ENCODE data around the gene DRC7. TPM values are rescaled to one million over a fixed set of nuclear protein-coding genes. Genes with fewer than 3 reads are reported as not detected.

Gene DRC7
- total and polyA plus RNA-seq, 2 experiments from 2014 or later, result not detected

- Histone ChIP-seq H2AFZ (no peak overlapping the region), H3K4me2 (ENCODE audit: unreplicated experiment) (no peak overlapping the region), H3F3A (ENCODE audit: insufficient read depth) (no peaks in the 10 kb centered on the region), H3K27me3 (replicated peaks; ENCODE audit: insufficient read depth) (peaks cover 9% of the 10 kb centered on the region), H4K20me1 (ENCODE audit: insufficient read depth) (no peaks in the 10 kb centered on the region), H3K79me2 (ENCODE audit: insufficient read depth) (no peaks in the 10 kb centered on the region), H3K9ac (no peak overlapping the region), H3K27ac (no peak overlapping the region), H3K9me2 (ENCODE audit: insufficient read depth) (no peaks in the 10 kb centered on the region), H3K4me1 (ENCODE audit: insufficient read depth) (no peaks in the 10 kb centered on the region), H3K9me3 (ENCODE audit: low read depth) (no peaks in the 10 kb centered on the region), H3K4me3 (no peak overlapping the region), H3K36me3 (ENCODE audit: low read depth) (no peaks in the 10 kb centered on the region)
- WGBS, 2 experiments (ENCODE audit: low coverage in 1 of 2, low lambda C conversion rate in 2 of 2, missing lambda C conversion rate in 2 of 2), result 62 to 79% methylated on average over 4 to 7 of the region's 7 CpGs
- TF ChIP-seq EZH2phosphoT487 (IDR thresholded peaks at IDR 0.05; ENCODE audit: insufficient read depth, low read depth), result no peak
- TF ChIP-seq EZH2 (IDR thresholded peaks at IDR 0.05; ENCODE audit: insufficient read depth, poor library complexity, severe bottlenecking), result no peak
- DNase-seq, result no peak
- in situ Hi-C loops (cut with MboI), result no loop called here
Observed at GRCh38 chr16:57679767-57680482, 14.7 kb upstream of the DRC7 start.

GRCh38 chr16:57680842-57681375 is 13.7 kb upstream of the DRC7 start:
- TF ChIP-seq EZH2phosphoT487 (IDR thresholded peaks at IDR 0.05; ENCODE audit: insufficient read depth, low read depth) (no peak), EZH2 (IDR thresholded peaks at IDR 0.05; ENCODE audit: insufficient read depth, poor library complexity, severe bottlenecking) (no peak)
- H3K79me2 ChIP-seq (ENCODE audit: insufficient read depth), result no peaks in the 10 kb centered on the region
- H3K4me2 ChIP-seq (ENCODE audit: unreplicated experiment), result no peak overlapping the region
- H3K4me1 ChIP-seq (ENCODE audit: insufficient read depth), result no peaks in the 10 kb centered on the region
- H3K4me3 ChIP-seq, result no peak overlapping the region
- no peaks in the 10 kb centered on the region for H3F3A ChIP-seq (ENCODE audit: insufficient read depth)
- no peak overlapping the region for H2AFZ ChIP-seq
- no peak for DNase-seq
- in situ Hi-C loops (cut with MboI), result no loop called here
- H3K9me2 ChIP-seq (ENCODE audit: insufficient read depth), result no peaks in the 10 kb centered on the region
- WGBS, 2 experiments (ENCODE audit: low coverage in 1 of 2, low lambda C conversion rate in 2 of 2, missing lambda C conversion rate in 2 of 2), result 51 to 56% methylated on average over 5 of the region's 5 CpGs
- H3K36me3 ChIP-seq (ENCODE audit: low read depth), result no peaks in the 10 kb centered on the region
- peaks cover 6% of the 10 kb centered on the region for H3K27me3 ChIP-seq (replicated peaks; ENCODE audit: insufficient read depth)
- H3K27ac ChIP-seq, result no peak overlapping the region
- no peaks in the 10 kb centered on the region for H4K20me1 ChIP-seq (ENCODE audit: insufficient read depth)
- no peak overlapping the region for H3K9ac ChIP-seq
- H3K9me3 ChIP-seq (ENCODE audit: low read depth), result no peaks in the 10 kb centered on the region

GRCh38 chr16:57681950-57682728 is 12.5 kb upstream of the DRC7 start:
- no peaks in the 10 kb centered on the region for H3K36me3 ChIP-seq (ENCODE audit: low read depth)
- no peak for DNase-seq
- H3K9me2 ChIP-seq (ENCODE audit: insufficient read depth), result no peaks in the 10 kb centered on the region
- TF ChIP-seq EZH2 (IDR thresholded peaks at IDR 0.05; ENCODE audit: insufficient read depth, poor library complexity, severe bottlenecking) (no peak), EZH2phosphoT487 (IDR thresholded peaks at IDR 0.05; ENCODE audit: insufficient read depth, low read depth) (no peak)
- H3K9ac ChIP-seq, result no peak overlapping the region
- H4K20me1 ChIP-seq (ENCODE audit: insufficient read depth), result no peaks in the 10 kb centered on the region
- peaks cover 6% of the 10 kb centered on the region for H3K27me3 ChIP-seq (replicated peaks; ENCODE audit: insufficient read depth)
- no peaks in the 10 kb centered on the region for H3K79me2 ChIP-seq (ENCODE audit: insufficient read depth)
- no peak overlapping the region for H3K27ac ChIP-seq
- no peaks in the 10 kb centered on the region for H3F3A ChIP-seq (ENCODE audit: insufficient read depth)
- 74 to 76% methylated on average over 13 of the region's 13 CpGs for WGBS, 2 experiments (ENCODE audit: low coverage in 1 of 2, low lambda C conversion rate in 2 of 2, missing lambda C conversion rate in 2 of 2)
- H3K9me3 ChIP-seq (ENCODE audit: low read depth), result no peaks in the 10 kb centered on the region
- H3K4me1 ChIP-seq (ENCODE audit: insufficient read depth), result no peaks in the 10 kb centered on the region
- no peak overlapping the region for H3K4me2 ChIP-seq (ENCODE audit: unreplicated experiment)
- no peak overlapping the region for H2AFZ ChIP-seq
- in situ Hi-C loops (cut with MboI), result no loop called here
- H3K4me3 ChIP-seq, result no peak overlapping the region

- TF ChIP-seq EZH2phosphoT487 (IDR thresholded peaks at IDR 0.05; ENCODE audit: insufficient read depth, low read depth), result no peak
- TF ChIP-seq EZH2 (IDR thresholded peaks at IDR 0.05; ENCODE audit: insufficient read depth, poor library complexity, severe bottlenecking), result no peak
- Histone ChIP-seq H3K9me2 (ENCODE audit: insufficient read depth) (no peaks in the 10 kb centered on the region), H3K4me2 (ENCODE audit: unreplicated experiment) (no peak overlapping the region), H4K20me1 (ENCODE audit: insufficient read depth) (no peaks in the 10 kb centered on the region), H3K4me3 (no peak overlapping the region), H3K79me2 (ENCODE audit: insufficient read depth) (no peaks in the 10 kb centered on the region), H3F3A (ENCODE audit: insufficient read depth) (no peaks in the 10 kb centered on the region), H2AFZ (no peak overlapping the region), H3K27ac (no peak overlapping the region), H3K9ac (no peak overlapping the region), H3K9me3 (ENCODE audit: low read depth) (no peaks in the 10 kb centered on the region), H3K27me3 (replicated peaks; ENCODE audit: insufficient read depth) (peaks cover 6% of the 10 kb centered on the region), H3K36me3 (ENCODE audit: low read depth) (no peaks in the 10 kb centered on the region), H3K4me1 (ENCODE audit: insufficient read depth) (no peaks in the 10 kb centered on the region)
- WGBS, 2 experiments (ENCODE audit: low coverage in 1 of 2, low lambda C conversion rate in 2 of 2, missing lambda C conversion rate in 2 of 2), result 68 to 70% methylated on average over 11 of the region's 11 CpGs
- no peak for DNase-seq
- in situ Hi-C loops (cut with MboI), result no loop called here
Observed at GRCh38 chr16:57682809-57683635, 11.6 kb upstream of the DRC7 start.

Measured in GM23248 (cell line).